NT2/D1 (cell line): Measurements from ENCODE around the gene TRAF2.

Source experiments
- DNase-seq: peaks from one replicate; pipeline ENCODE4 v3.0.0-alpha.2; 2011; ENCODE audit warnings: low read depth, low spot score
- H3K27me3 ChIP-seq: 2 replicates; pipeline ENCODE4 v1.6.0; 2011; ENCODE audit warnings: mild to moderate bottlenecking; ENCODE audit not compliant: insufficient read length, insufficient read depth
- H3K36me3 ChIP-seq: 2 replicates; pipeline ENCODE4 v1.6.1; 2011; ENCODE audit warnings: mild to moderate bottlenecking, low read length, mixed read lengths; ENCODE audit not compliant: insufficient read depth, insufficient read length
- H3K4me1 ChIP-seq: 2 replicates; pipeline ENCODE4 v1.5.1; 2011; ENCODE audit not compliant: insufficient read depth, insufficient read length
- H3K4me3 ChIP-seq: 2 replicates; pipeline ENCODE4 v1.5.1; 2011; ENCODE audit warnings: low read depth; ENCODE audit not compliant: insufficient read length
- H3K9ac ChIP-seq: 2 replicates; pipeline ENCODE4 v1.6.0; 2011; ENCODE audit warnings: low read depth; ENCODE audit not compliant: insufficient read length
- H3K9me3 ChIP-seq: 2 replicates; pipeline ENCODE4 v1.5.1; 2011; ENCODE audit warnings: mild to moderate bottlenecking, low read length; ENCODE audit not compliant: insufficient read depth
- SUZ12 ChIP-seq: IDR thresholded peaks from 2 replicates; pipeline ENCODE4 v1.6.1; 2011; ENCODE audit not compliant: insufficient read length, insufficient read depth; ENCODE audit errors: extremely low read depth
- YY1 ChIP-seq: IDR thresholded peaks from 2 replicates; pipeline ENCODE4 v1.6.1; 2011; ENCODE audit not compliant: insufficient read length, insufficient read depth
- ZNF274 ChIP-seq: IDR thresholded peaks from 2 replicates; pipeline ENCODE4 v1.6.1; 2011; ENCODE audit warnings: mild to moderate bottlenecking, low read depth, low read length

Gene TRAF2

GRCh38 chr9:136950656-136951276 lies 64.5 kb downstream of the TRAF2 start:
- Histone ChIP-seq H3K27me3 (peaks cover 2% of the 10 kb centered on the region), H3K9me3 (no peaks in the 10 kb centered on the region), H3K36me3 (no peaks in the 10 kb centered on the region), H3K4me3 (peak overlapping the region; percentile 77), H3K9ac (peak overlapping the region; percentile 96), H3K4me1 (peaks cover 21% of the 10 kb centered on the region)
- no peak for TF ChIP-seq SUZ12
- no peak for TF ChIP-seq ZNF274
- no peak for TF ChIP-seq YY1
- no peak for DNase-seq

DNA sequence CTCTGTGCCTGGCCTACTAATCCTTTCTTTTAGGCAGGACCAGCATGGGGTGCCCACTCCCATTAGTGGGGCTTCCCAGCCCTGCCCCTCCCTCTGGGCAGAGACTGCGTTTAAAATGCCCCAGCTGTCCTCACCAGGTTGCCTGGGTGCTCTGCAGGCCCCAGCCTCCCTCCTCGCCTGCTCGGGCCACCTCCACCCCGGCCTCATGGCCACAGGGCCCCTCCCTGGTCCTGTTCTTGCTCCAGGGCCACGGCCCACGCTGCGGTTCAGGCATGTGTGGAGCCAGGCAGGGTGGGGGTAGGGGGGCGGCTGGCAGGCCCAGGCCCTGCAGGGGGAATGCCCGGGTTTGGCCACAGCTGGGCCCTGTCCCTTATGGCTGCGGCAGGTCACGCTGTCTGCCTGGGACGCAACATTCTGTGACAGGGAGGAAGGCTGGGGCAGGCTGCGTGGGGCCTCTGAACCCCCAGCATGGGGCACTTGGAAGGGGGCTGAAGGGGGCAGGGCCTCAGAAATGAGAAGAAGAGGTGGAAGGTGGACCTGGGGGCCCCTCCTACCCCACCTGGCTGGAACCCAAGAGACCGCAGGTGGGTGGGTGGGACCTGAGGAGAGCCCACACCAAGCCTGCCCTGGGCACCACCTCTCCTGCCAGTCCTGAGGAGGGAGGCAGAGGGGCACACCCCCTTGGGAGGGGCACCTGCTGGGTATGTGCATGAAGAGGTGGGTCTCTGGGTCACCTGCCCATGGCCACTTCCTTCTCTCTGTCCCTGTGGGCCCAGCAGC lies 65.4 kb downstream of the TRAF2 start, which contains the start of gene LCN12:
LCN12 (plus strand) TSS at position 733 of the 780 bp plus-strand sequence. CDS start 55 bp downstream, outside the sequence.
- no peak for DNase-seq
- peaks cover 19% of the 10 kb centered on the region for H3K4me1 ChIP-seq
- TF ChIP-seq SUZ12 (no peak), ZNF274 (no peak), YY1 (no peak)
- H3K4me3 ChIP-seq, result no peak within 1 kb of the TSS
- peak within 1 kb of the TSS; percentile 50 for H3K9ac ChIP-seq
- no peaks in the 10 kb centered on the region for H3K9me3 ChIP-seq
- H3K27me3 ChIP-seq, result peaks cover 5% of the 10 kb centered on the region
- H3K36me3 ChIP-seq, result no peaks in the 10 kb centered on the region

- Histone ChIP-seq H3K9me3 (no peaks in the 10 kb centered on the region), H3K36me3 (no peaks in the 10 kb centered on the region), H3K9ac (peak overlapping the region; percentile 50), H3K4me3 (no peak overlapping the region), H3K27me3 (peaks cover 5% of the 10 kb centered on the region), H3K4me1 (peaks cover 16% of the 10 kb centered on the region)
- no peak for DNase-seq
- no peak for TF ChIP-seq ZNF274
- no peak for TF ChIP-seq YY1
- no peak for TF ChIP-seq SUZ12
Measured at GRCh38 chr9:136952321-136952850, 66.1 kb downstream of the TRAF2 start.

- TF ChIP-seq YY1 (no peak), SUZ12 (no peak), ZNF274 (no peak)
- Histone ChIP-seq H3K36me3 (no peaks in the 10 kb centered on the region), H3K4me1 (peaks cover 9% of the 10 kb centered on the region), H3K4me3 (no peak overlapping the region), H3K9ac (no peak overlapping the region), H3K27me3 (peaks cover 5% of the 10 kb centered on the region), H3K9me3 (no peaks in the 10 kb centered on the region)
- no peak for DNase-seq
Measured at GRCh38 chr9:136952876-136953770, 66.8 kb downstream of the TRAF2 start.

DNA sequence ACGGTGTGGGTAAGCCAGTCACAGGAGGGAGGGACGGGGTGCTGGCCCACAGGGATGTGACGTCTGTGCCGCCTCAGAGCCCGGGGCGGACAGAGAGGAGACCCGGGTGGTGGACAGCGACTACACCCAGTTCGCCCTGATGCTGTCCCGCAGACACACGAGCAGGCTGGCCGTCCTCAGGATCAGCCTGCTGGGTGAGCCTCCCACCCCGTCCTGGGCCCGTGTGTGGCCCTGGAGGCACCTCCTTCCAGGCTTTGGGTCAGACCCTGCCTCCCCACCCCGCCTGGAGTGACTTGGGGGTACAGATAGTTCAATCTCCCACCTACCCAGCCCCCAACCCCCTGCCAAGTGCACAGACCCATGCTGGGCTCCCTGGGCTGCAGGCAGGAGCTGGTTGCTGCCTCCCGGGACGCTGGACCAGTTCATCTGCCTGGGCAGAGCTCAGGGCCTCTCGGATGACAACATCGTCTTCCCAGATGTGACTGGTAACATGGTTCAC lies 67.5 kb downstream of the TRAF2 start:
- no peaks in the 10 kb centered on the region for H3K36me3 ChIP-seq

DNA sequence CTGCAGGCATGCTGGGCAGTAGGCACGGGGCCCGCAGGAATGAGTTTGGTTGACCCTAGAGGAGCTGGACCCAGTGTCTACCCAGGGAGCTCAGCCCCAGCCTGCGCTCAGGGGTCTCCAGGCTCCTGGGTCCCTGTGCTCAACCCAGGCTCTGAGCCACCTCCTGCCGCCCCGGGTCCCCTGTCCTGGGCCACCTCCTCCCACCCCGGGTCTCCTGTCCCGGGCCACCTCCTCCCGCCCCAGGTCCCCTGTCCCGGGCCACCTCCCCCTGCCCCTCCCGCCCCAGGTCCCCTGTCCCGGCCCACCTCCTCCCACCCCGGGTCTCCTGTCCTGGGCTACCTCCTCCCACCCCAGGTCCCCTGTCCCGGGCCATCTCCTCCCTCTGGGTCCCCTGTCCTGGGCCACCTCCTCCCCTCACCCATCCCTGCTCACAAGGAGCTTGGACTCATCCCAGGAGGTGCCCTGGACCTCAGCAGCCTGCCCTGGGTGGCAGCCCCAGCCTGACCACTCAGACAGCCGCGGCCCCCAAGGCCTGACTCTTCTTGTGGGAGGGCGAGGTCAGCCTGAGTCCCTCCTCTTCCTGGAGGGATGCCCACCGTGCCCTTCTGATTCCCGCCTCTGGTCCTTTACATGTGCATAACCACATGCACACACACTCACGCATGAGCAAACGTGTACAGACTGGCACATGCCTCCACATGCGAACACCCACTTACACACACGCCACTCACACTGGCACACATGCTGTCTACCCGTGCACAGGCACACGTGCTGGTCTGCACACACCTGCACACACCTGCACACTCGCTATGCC lies 68.2 kb downstream of the TRAF2 start:
- H3K27me3 ChIP-seq, result peaks cover 10% of the 10 kb centered on the region
- peaks cover 11% of the 10 kb centered on the region for H3K4me1 ChIP-seq
- no peak overlapping the region for H3K4me3 ChIP-seq
- no peak overlapping the region for H3K9ac ChIP-seq
- H3K9me3 ChIP-seq, result no peaks in the 10 kb centered on the region
- no peak for TF ChIP-seq ZNF274
- no peaks in the 10 kb centered on the region for H3K36me3 ChIP-seq
- no peak for DNase-seq

More for the DNA sequence above, 67.5 kb downstream of the TRAF2 start:
- Histone ChIP-seq H3K4me3 (no peak overlapping the region), H3K27me3 (peaks cover 10% of the 10 kb centered on the region), H3K4me1 (peaks cover 8% of the 10 kb centered on the region), H3K9ac (peak overlapping the region; percentile 50), H3K9me3 (no peaks in the 10 kb centered on the region)
- TF ChIP-seq YY1 (no peak), SUZ12 (no peak), ZNF274 (no peak)
- no peak for DNase-seq
